Measurements from ENCODE around the gene TMED1.
"Not testable (repeated sequence)": the region's sequence is repeated elsewhere in the genome, so short reads cannot be mapped to it uniquely, and the experiment has no call there.

Gene TMED1

GRCh38 chr19:10861103-10861651, 25.2 kb upstream of the TMED1 start:
- no peak for DNase-seq

GRCh38 chr19:10858204-10858828, 22.3 kb upstream of the TMED1 start:
- DNase-seq: no peak

- DNase-seq: not testable (repeated sequence)
These were observed 20.9 kb upstream of the TMED1 start for GRCh38 chr19:10856899-10857298.

- DNase-seq: no peak
These were observed 20.0 kb upstream of the TMED1 start for GRCh38 chr19:10855879-10856522.

GRCh38 chr19:10854350-10855089, 18.5 kb upstream of the TMED1 start:
- no peak for DNase-seq

- DNase-seq: no peak
These were observed 16.9 kb upstream of the TMED1 start for GRCh38 chr19:10852941-10853340.

- DNase-seq: no peak
These were observed 16.2 kb upstream of the TMED1 start for GRCh38 chr19:10852098-10852800.

- no peak for DNase-seq
These were observed 14.6 kb upstream of the TMED1 start for GRCh38 chr19:10850631-10851030.

GRCh38 chr19:10848230-10848856, 12.3 kb upstream of the TMED1 start, which contains the start of gene C19orf38:
TSS of gene C19orf38 (plus strand) at chr19:10848415. CDS start at chr19:10848509, 94 bp downstream.
- DNase-seq: no peak

GRCh38 chr19:10846500-10847202, 10.6 kb upstream of the TMED1 start:
- no peak for DNase-seq

- DNase-seq: no peak
These were observed 6.8 kb upstream of the TMED1 start for GRCh38 chr19:10842788-10843187.

GRCh38 chr19:10839114-10840050, 3.4 kb upstream of the TMED1 start:
- DNase-seq: no peak

GRCh38 chr19:10838377-10838776, 2.4 kb upstream of the TMED1 start:
- no peak for DNase-seq

- DNase-seq: not testable (repeated sequence)
These were observed 1.6 kb upstream of the TMED1 start for GRCh38 chr19:10837649-10838048.

- DNase-seq: peak; percentile 96
These were observed 693 bp upstream of the TMED1 start for GRCh38 chr19:10836479-10837330.

- no peak for DNase-seq
These were observed 791 bp downstream of the TMED1 start for GRCh38 chr19:10835089-10835753.

GRCh38 chr19:10832939-10833296, 3.1 kb downstream of the TMED1 start:
- DNase-seq: no peak

- no peak for DNase-seq
These were observed 3.7 kb downstream of the TMED1 start for GRCh38 chr19:10831987-10832938.
